ENCODE measurements around the gene PDLIM4. TPM values are rescaled to one million over a fixed set of nuclear protein-coding genes. Genes with fewer than 3 reads are reported as not detected.
A peak's percentile ranks its signal among the peaks of the same experiment; 100 is the strongest.

PDLIM4 gene
- total RNA-seq, 1 experiment from 2014 or later = 94.1 TPM

DNA sequence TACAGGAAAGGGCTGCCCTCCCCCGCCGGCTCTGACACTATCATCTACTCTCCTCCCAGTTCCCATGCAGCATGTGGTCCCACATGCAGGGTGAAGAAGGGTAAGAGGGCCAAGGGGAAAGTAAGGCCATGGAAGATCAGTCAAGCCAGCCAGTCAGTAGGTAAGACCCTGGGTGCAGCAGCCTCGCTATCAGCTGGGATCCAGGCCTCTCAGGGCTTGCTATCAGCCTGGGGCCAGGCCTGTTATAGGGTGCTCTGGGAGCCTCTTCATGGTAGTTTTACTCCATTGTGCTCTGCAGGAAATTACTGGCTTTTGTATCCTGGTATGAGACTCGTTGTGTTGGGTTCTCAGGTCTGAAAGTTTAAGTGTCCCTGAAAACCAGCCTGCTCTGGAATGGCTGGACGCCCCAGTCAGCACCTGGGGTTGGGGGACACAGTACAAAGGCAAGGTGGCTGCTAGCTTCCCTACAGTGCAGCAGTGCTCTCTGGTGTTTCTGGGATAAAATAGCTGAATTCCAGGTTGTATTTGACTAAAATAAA lies 58.1 kb downstream of the PDLIM4 start:
- Histone ChIP-seq H3K36me3 (no peaks in the 10 kb centered on the region), H3K9me3 (replicated peaks) (no peaks in the 10 kb centered on the region), H3K4me1 (replicated peaks) (peaks cover 7% of the 10 kb centered on the region), H3K27me3 (replicated peaks) (no peaks in the 10 kb centered on the region), H3K27ac (no peak overlapping the region), H3K4me3 (no peak overlapping the region)
- DNase-seq (ENCODE audit: low read depth in 1 of 2, low spot score in 2 of 2) = no peak

DNA sequence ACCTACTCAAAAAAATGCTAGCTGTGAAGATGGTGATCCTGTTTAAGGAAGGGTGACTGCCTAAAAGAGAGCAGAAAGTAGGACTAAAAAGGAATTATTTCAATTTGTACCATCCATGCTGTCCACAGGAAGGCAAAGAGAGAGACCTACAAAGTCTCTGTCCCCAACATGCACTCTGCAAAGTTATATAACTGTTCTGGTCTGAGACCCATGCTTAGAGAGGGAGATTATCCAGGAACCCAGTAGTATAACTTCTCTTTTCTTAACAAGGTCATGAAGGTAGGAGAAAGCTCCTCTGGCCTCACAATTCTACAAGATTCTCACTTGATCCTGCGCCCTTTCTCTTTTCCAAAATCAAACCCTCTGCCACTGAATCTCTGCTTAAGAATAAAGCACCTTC lies 62.5 kb downstream of the PDLIM4 start:
- H3K4me1 ChIP-seq (replicated peaks) = peaks cover 33% of the 10 kb centered on the region
- no peak overlapping the region for H3K4me3 ChIP-seq
- no peak for DNase-seq (ENCODE audit: low read depth in 1 of 2, low spot score in 2 of 2)
- H3K9me3 ChIP-seq (replicated peaks) = no peaks in the 10 kb centered on the region
- no peak overlapping the region for H3K27ac ChIP-seq
- no peaks in the 10 kb centered on the region for H3K36me3 ChIP-seq
- H3K27me3 ChIP-seq (replicated peaks) = no peaks in the 10 kb centered on the region

DNA sequence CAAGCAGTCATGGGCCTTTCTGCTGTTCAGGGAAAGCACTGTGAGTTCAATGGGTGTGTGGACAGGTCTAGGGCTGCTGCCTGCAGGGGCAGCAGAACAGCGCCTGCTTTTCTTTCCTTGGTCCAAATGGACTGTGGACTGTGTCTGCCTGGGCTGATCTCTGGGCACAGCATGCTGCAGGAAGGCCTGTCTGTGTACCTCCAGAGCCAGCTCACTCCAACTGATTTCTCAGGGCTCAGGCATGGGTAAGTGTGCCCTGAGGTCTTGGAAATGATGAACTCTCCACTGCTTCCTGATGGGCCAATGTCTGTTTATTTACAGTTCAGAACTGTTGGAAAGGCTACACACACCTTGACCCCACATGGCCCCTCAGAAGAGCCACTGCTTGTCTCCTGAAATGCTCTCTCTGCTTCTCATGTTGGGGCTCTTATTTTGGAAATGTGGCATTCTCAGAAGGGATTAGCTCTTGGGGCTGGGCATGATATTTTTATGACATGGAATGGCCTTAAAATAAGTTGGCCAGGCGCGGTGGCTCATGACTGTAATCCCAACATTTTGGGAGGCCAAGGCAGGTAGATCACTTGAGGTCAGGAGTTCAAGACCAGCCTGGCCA lies 63.7 kb downstream of the PDLIM4 start:
- Histone ChIP-seq H3K36me3 (no peaks in the 10 kb centered on the region), H3K4me1 (replicated peaks) (peaks cover 33% of the 10 kb centered on the region), H3K9me3 (replicated peaks) (no peaks in the 10 kb centered on the region), H3K27ac (no peak overlapping the region), H3K27me3 (replicated peaks) (no peaks in the 10 kb centered on the region), H3K4me3 (no peak overlapping the region)
- no peak for DNase-seq (ENCODE audit: low read depth in 1 of 2, low spot score in 2 of 2)

DNA sequence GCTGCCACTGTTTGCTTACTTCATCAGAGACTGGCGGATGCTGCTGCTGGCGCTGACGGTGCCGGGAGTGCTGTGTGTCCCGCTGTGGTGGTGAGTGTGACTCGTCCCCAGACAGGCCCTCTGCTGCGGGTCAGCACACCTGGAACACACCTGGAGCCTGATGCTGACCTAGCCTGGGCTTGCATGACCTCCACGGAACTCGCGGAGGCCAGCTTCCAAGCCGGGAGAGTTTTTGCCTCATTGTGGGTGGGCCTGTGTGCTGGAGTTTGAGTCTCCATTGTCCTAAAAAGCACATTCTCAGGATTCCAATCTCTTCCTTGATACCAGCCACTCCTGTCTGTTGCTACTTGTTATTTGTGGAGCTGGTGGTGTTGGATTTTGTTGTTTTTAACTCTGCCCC lies 64.8 kb downstream of the PDLIM4 start:
- H3K27ac ChIP-seq = peak overlapping the region; percentile 68

More for the DNA sequence above, 64.8 kb downstream of the PDLIM4 start:
- peak; percentile 76 to 86 for DNase-seq (ENCODE audit: low read depth in 1 of 2, low spot score in 2 of 2)
- no peaks in the 10 kb centered on the region for H3K9me3 ChIP-seq (replicated peaks)
- H3K36me3 ChIP-seq = no peaks in the 10 kb centered on the region
- H3K4me3 ChIP-seq = peak overlapping the region; percentile 14; the same call in 1 of the 2 replicates
- peaks cover 33% of the 10 kb centered on the region for H3K4me1 ChIP-seq (replicated peaks)
- no peaks in the 10 kb centered on the region for H3K27me3 ChIP-seq (replicated peaks)

Other genes with a start within 250 kb of the PDLIM4 start
- gene ACSL6, start 246.0 kb upstream of the PDLIM4 start, total RNA-seq (2014; rRNA removed; shearing (Covaris generic)) = 0.03 TPM in 1 of 2 replicates, not detected in the other
- gene IL3, start 197.0 kb upstream of the PDLIM4 start, total RNA-seq (2014; rRNA removed; shearing (Covaris generic)) = not detected in 2 replicates
- gene CSF2, start 183.9 kb upstream of the PDLIM4 start, total RNA-seq (2014; rRNA removed; shearing (Covaris generic)) = 0.68 TPM in 1 of 2 replicates, not detected in the other
- gene P4HA2, start 29.8 kb upstream of the PDLIM4 start, total RNA-seq (2014; rRNA removed; shearing (Covaris generic)) = 222 and 261 TPM in 2 replicates
- gene SLC22A4, start 36.7 kb downstream of the PDLIM4 start, total RNA-seq (2014; rRNA removed; shearing (Covaris generic)) = 3.8 and 4.4 TPM in 2 replicates
- 2.4 and 3.5 TPM in 2 replicates for gene SLC22A5, start 112.0 kb downstream of the PDLIM4 start, total RNA-seq (2014; rRNA removed; shearing (Covaris generic))
- gene IRF1, start 233.1 kb downstream of the PDLIM4 start, total RNA-seq (2014; rRNA removed; shearing (Covaris generic)) = 16.0 and 18.4 TPM in 2 replicates

All from SJSA1 (cell line).